Measurements from ENCODE around the gene HSDL1. TPM values are rescaled to one million over a fixed set of nuclear protein-coding genes. Genes with fewer than 3 reads are reported as not detected.
A peak's percentile ranks its signal among the peaks of the same experiment; 100 is the strongest.

HSDL1 gene
- total RNA-seq, 1 experiment from 2014 or later: 13.3 TPM

DNA sequence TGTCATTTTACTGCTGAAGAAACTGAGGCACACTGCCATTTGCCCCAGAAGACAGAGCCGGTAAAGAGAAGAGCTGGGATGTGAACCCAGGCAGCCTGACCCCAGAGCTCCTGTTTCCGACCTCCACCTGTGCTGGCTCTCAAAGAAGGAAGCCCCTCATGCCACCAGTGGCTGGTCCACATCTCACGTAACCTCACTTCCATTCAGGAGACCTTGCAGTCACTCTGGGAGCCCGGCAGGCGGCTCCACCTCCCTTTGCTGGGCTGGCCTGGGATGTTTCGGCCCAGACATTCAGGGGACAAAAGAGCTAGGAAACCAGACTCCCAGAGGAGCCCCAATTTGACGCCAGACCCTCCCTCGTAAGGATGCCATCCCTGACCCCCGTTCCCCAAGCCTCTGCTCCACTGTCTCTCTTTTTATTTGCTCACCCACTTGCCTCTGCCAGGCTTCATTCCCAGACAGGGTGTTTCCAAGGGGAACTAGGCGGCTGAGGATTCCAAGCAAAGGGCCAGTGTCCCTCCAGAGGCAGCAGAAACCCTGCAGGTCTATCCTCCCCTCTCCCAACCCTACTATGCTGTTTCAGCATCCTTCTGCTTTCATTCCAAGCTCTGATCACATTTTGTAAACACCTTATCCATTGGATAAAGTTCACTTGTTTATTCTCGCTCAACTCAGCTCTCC lies 39.1 kb upstream of the HSDL1 start:
- no TSS peak for BruUV-seq (replicated peaks)
- POLR2A ChIA-PET (ENCODE audit: unreplicated experiment): no interaction called here
- H3K4me2 ChIP-seq (ENCODE audit: low read length): no peak overlapping the region

DNA sequence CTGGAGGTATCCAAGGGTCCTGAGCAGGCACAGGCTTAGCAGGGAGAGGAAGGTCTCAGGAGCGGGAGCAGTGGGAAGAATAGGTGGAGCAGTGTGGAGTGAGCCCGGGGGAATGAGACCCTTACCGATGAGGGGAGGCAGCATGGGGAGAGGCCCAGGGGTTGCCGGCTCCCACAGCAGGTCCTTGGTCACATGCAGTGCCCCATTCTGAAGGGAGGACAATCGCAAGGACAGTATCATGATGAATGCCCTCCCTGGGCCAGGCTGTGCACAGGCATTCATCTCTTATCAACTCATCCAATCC lies 38.5 kb upstream of the HSDL1 start:
- Histone ChIP-seq H3K27ac (ENCODE audit: low read length) (no peak overlapping the region), H3K4me1 (ENCODE audit: insufficient read depth, low read length) (no peaks in the 10 kb centered on the region), H3K4me3 (ENCODE audit: low read length) (no peak overlapping the region), H3K9me2 (replicated peaks; ENCODE audit: low read length) (no peaks in the 10 kb centered on the region), H4K20me1 (ENCODE audit: low read length) (no peaks in the 10 kb centered on the region), H3K9me3 (ENCODE audit: low read length) (no peaks in the 10 kb centered on the region), H3K4me2 (ENCODE audit: low read length) (no peak overlapping the region), H3F3A (ENCODE audit: low read length, unreplicated experiment) (no peaks in the 10 kb centered on the region), H2AFZ (ENCODE audit: low read length) (no peak overlapping the region), H3K79me2 (ENCODE audit: low read length) (peaks cover 28% of the 10 kb centered on the region), H3K9ac (ENCODE audit: low read length) (no peak overlapping the region), H3K36me3 (ENCODE audit: low read depth, low read length) (no peaks in the 10 kb centered on the region; the same call in 1 of the 2 replicates), H3K27me3 (ENCODE audit: low read length) (no peaks in the 10 kb centered on the region)
- CTCF ChIA-PET: interaction anchor here (0.7 kb wide), 1 partner anchor 254 kb away, joined by 3 read pairs; no protein-coding TSS in a partner anchor
- POLR2A ChIA-PET (ENCODE audit: unreplicated experiment): no interaction called here
- no TSS peak for BruUV-seq (replicated peaks)
- ATAC-seq (no peak), DNase-seq (no peak)
- intact Hi-C loops (cut with micrococcal nuclease): no loop called here
- TF ChIP-seq EZH2phosphoT487 (IDR thresholded peaks at IDR 0.05; ENCODE audit: borderline replicate concordance, low read length) (no peak), EZH2 (IDR thresholded peaks at IDR 0.05; ENCODE audit: low read length, unreplicated experiment) (no peak)
- TF ChIP-seq, protein P1, sequence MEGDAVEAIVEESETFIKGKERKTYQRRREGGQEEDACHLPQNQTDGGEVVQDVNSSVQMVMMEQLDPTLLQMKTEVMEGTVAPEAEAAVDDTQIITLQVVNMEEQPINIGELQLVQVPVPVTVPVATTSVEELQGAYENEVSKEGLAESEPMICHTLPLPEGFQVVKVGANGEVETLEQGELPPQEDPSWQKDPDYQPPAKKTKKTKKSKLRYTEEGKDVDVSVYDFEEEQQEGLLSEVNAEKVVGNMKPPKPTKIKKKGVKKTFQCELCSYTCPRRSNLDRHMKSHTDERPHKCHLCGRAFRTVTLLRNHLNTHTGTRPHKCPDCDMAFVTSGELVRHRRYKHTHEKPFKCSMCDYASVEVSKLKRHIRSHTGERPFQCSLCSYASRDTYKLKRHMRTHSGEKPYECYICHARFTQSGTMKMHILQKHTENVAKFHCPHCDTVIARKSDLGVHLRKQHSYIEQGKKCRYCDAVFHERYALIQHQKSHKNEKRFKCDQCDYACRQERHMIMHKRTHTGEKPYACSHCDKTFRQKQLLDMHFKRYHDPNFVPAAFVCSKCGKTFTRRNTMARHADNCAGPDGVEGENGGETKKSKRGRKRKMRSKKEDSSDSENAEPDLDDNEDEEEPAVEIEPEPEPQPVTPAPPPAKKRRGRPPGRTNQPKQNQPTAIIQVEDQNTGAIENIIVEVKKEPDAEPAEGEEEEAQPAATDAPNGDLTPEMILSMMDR (conservative IDR thresholded peaks at IDR 0.05; ENCODE audit: low read depth, low read length): no peak

More for the DNA sequence above, 39.1 kb upstream of the HSDL1 start:
- H3K4me3 ChIP-seq (ENCODE audit: low read length): no peak overlapping the region
- H2AFZ ChIP-seq (ENCODE audit: low read length): no peak overlapping the region
- no peaks in the 10 kb centered on the region; the same call in 1 of the 2 replicates for H3K36me3 ChIP-seq (ENCODE audit: low read depth, low read length)
- H3F3A ChIP-seq (ENCODE audit: low read length, unreplicated experiment): no peaks in the 10 kb centered on the region
- peaks cover 28% of the 10 kb centered on the region for H3K79me2 ChIP-seq (ENCODE audit: low read length)
- intact Hi-C loops (cut with micrococcal nuclease): no loop called here
- H3K27me3 ChIP-seq (ENCODE audit: low read length): no peaks in the 10 kb centered on the region
- H4K20me1 ChIP-seq (ENCODE audit: low read length): no peaks in the 10 kb centered on the region
- no peak overlapping the region for H3K27ac ChIP-seq (ENCODE audit: low read length)
- H3K9me3 ChIP-seq (ENCODE audit: low read length): no peaks in the 10 kb centered on the region
- DNase-seq (no peak), ATAC-seq (no peak)
- TF ChIP-seq EZH2phosphoT487 (IDR thresholded peaks at IDR 0.05; ENCODE audit: borderline replicate concordance, low read length) (no peak), EZH2 (IDR thresholded peaks at IDR 0.05; ENCODE audit: low read length, unreplicated experiment) (no peak)
- TF ChIP-seq, protein P1 (conservative IDR thresholded peaks at IDR 0.05; ENCODE audit: low read depth, low read length): 0 out of 2 replicates have a peak, but pooled peaks have one; percentile 27
- CTCF ChIA-PET: interaction anchor here (0.7 kb wide), 1 partner anchor 253 kb away, joined by 3 read pairs; no protein-coding TSS in a partner anchor
- H3K9ac ChIP-seq (ENCODE audit: low read length): no peak overlapping the region
- no peaks in the 10 kb centered on the region for H3K9me2 ChIP-seq (replicated peaks; ENCODE audit: low read length)
- no peaks in the 10 kb centered on the region for H3K4me1 ChIP-seq (ENCODE audit: insufficient read depth, low read length)

Data from PC-3 (cell line).